Stomach (tissue), 9 donors: ENCODE measurements around the gene SLC35F3. TPM values are rescaled to one million over a fixed set of nuclear protein-coding genes. Genes with fewer than 3 reads are reported as not detected.

ENCODE experiments used
- DNase-seq, 2 donors: peaks; one replicate each; pipeline versions ENCODE4 v3.0.0 to v3.0.0-alpha.2; 2013 to 2019
- H3K27ac ChIP-seq, 5 donors: fragments of 200-600 bp in 4 of 5; sonication (generic) in 4 of 5; one replicate each; pipeline ENCODE4 v1.5.1; 2013 to 2019; ENCODE audit warnings: mild to moderate bottlenecking in 1 of 5, moderate library complexity in 1 of 5
- H3K27me3 ChIP-seq, 3 donors: fragments of 200-600 bp; sonication (generic); one replicate each; pipeline ENCODE4 v1.5.1; 2017 to 2019; ENCODE audit warnings: mixed run types in 1 of 3
- H3K36me3 ChIP-seq, 4 donors: fragments of 200-600 bp; sonication (generic); 1 replicate in 3 of 4; 2 replicates in 1 of 4; pipeline ENCODE4 v1.5.1; 2016 to 2019
- H3K4me1 ChIP-seq, 4 donors: fragments of 200-600 bp; sonication (generic); one replicate each; pipeline ENCODE4 v1.5.1; 2016 to 2019
- H3K4me3 ChIP-seq, 4 donors: fragments of 200-600 bp; sonication (generic) in 3 of 4; one replicate each; pipeline ENCODE4 v1.5.1; 2016 to 2019; ENCODE audit warnings: mild to moderate bottlenecking in 1 of 4
- H3K9me3 ChIP-seq, 4 donors: fragments of 200-600 bp; sonication (generic); one replicate each; pipeline ENCODE4 v1.5.1; 2016 to 2019
- EP300 ChIP-seq: sonication (generic); formaldehyde crosslinking; IDR thresholded peaks from one replicate; pipeline ENCODE4 v1.6.1; 2017; ENCODE audit warnings: antibody characterized with exemption
- POLR2A ChIP-seq, 4 donors: fragments of 450-650 bp; IDR thresholded peaks; one replicate each; pipeline ENCODE4 v1.6.1; 2016; ENCODE audit warnings: antibody characterized with exemption in 4 of 4, control low read depth in 2 of 4, mild to moderate bottlenecking in 1 of 4, moderate library complexity in 1 of 4
- POLR2AphosphoS5 ChIP-seq, 3 donors: sonication (generic); formaldehyde crosslinking; IDR thresholded peaks; one replicate each; pipeline ENCODE4 v1.6.1; 2016; ENCODE audit warnings: antibody characterized with exemption in 3 of 3
- WGBS, 5 donors: extraction: QIAGEN DNeasy Blood & Tissue Kit in 3 of 5; methylation state at CpG; one replicate each; pipeline versions ENCODE4 v1.1.5 to v1.1.7; 2013 to 2018; 5-methylcytosine and 5-hydroxymethylcytosine counted together
- intact Hi-C: fragments of 100-400 bp; cut with DNase I; formaldehyde crosslinking; loops from one replicate; pipeline ENCODE4 v1.15.1; 2023; ENCODE audit warnings: low total_unique reads
- polyA plus RNA-seq, 3 donors: library from polyadenylated mRNA; stranded (reverse); fragments of 200-250 nt; gene quantifications; one replicate each; pipeline ENCODE4 v1.2.3, GENCODE V29; 2013
- total RNA-seq, 5 donors: library from RNA; depleted of rRNA; stranded (reverse); fragments of >200 nt; gene quantifications; one replicate each; pipeline versions ENCODE4 v1.1.0 to v1.2.3, GENCODE V29; 2014 to 2016
- TF ChIP-seq, protein P1 (sequence below), 7 experiments: fragments of 450-650 bp in 4 of 7; fragments of 200-600 bp in 3 of 7; sonication (generic) in 3 of 7; IDR thresholded peaks; one replicate each; pipeline ENCODE4 v1.5.1; 2016 to 2019; ENCODE audit warnings: antibody characterized with exemption in 7 of 7, control low read depth in 2 of 7, mild to moderate bottlenecking in 1 of 7
- donor health status: healthy with polysubstance abuse.
- donor health status: Bipolar disorder and iron deficiency.
- donor health status: healthy.

Gene SLC35F3
- total and polyA plus RNA-seq, 8 donors: under 0.01 to 1.5 (median 0.59) TPM; not detected in 2

DNA sequence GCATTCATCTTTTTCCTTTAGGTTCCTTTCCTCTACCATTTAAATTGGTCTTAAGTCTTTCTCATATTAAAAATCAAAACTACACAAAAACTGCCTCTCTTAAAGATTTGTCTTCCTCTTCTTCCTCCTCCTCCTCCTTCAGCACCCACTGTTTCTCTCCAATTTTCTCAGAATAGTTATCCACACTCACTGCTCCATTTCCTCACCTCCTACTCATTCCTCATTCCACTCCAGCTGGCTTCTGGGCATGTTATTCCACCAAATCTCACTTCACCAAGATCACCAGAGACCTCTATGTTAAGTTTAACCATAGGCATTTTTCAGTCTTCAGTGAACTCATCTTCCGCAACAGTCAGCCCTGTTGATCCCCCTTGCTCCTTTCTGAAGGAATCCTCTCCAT lies 173.7 kb downstream of the SLC35F3 start:
- TF ChIP-seq, protein P1, sequence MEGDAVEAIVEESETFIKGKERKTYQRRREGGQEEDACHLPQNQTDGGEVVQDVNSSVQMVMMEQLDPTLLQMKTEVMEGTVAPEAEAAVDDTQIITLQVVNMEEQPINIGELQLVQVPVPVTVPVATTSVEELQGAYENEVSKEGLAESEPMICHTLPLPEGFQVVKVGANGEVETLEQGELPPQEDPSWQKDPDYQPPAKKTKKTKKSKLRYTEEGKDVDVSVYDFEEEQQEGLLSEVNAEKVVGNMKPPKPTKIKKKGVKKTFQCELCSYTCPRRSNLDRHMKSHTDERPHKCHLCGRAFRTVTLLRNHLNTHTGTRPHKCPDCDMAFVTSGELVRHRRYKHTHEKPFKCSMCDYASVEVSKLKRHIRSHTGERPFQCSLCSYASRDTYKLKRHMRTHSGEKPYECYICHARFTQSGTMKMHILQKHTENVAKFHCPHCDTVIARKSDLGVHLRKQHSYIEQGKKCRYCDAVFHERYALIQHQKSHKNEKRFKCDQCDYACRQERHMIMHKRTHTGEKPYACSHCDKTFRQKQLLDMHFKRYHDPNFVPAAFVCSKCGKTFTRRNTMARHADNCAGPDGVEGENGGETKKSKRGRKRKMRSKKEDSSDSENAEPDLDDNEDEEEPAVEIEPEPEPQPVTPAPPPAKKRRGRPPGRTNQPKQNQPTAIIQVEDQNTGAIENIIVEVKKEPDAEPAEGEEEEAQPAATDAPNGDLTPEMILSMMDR (IDR thresholded peaks at IDR 0.05): no peak
- TF ChIP-seq EP300: no peak
- TF ChIP-seq POLR2AphosphoS5 (IDR thresholded peaks at IDR 0.05): no peak
- TF ChIP-seq POLR2A (IDR thresholded peaks at IDR 0.05): no peak
- intact Hi-C loops: no loop called here
- WGBS, 5 donors: 96 to 100% (median 100%) methylated on average over 1 of the region's 1 CpG

DNA sequence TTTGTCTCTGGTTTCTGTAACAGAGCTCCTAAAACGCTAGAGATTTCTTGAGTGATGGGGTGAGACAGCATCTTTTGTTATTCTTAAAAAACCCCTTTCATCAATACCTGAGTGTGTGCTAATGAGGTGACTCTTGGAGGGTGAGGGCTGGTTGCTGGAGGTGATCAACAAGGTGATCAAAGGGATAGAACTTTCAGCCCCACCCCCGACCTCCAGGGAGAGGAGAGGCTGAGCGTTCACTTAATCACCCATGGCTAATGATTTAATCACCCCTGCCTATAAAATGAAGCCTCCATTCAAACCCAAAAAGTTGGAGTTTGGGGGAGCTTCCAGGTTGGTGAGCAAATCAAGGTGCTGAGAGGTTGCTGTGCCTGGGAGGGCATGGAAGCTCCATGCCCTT lies 175.4 kb downstream of the SLC35F3 start:
- no peaks in the 10 kb centered on the region for H3K36me3 ChIP-seq
- whole genome bisulfite sequencing, 5 donors: 18 to 31% (median 25%) methylated on average over 3 of the region's 3 CpGs
- peaks cover 0 to 13% (median 6%) of the 10 kb centered on the region in 3 donors for H3K27me3 ChIP-seq
- DNase-seq: no peak
- H3K9me3 ChIP-seq: peaks cover 0 to 4% (median 0%) of the 10 kb centered on the region in 4 donors
- H3K4me1 ChIP-seq: no peaks in the 10 kb centered on the region
- TF ChIP-seq EP300 (no peak), POLR2AphosphoS5 (IDR thresholded peaks at IDR 0.05) (no peak), POLR2A (IDR thresholded peaks at IDR 0.05) (no peak)
- TF ChIP-seq, protein P1 (IDR thresholded peaks at IDR 0.05): no peak
- no peak overlapping the region for H3K4me3 ChIP-seq
- no peak overlapping the region for H3K27ac ChIP-seq
- intact Hi-C loops: no loop called here

More for the DNA sequence above, 173.7 kb downstream of the SLC35F3 start:
- no peak overlapping the region for H3K4me3 ChIP-seq
- H3K9me3 ChIP-seq: peaks cover 0 to 10% (median 0%) of the 10 kb centered on the region in 4 donors
- no peaks in the 10 kb centered on the region for H3K4me1 ChIP-seq
- H3K36me3 ChIP-seq: no peaks in the 10 kb centered on the region
- H3K27ac ChIP-seq: no peak overlapping the region
- H3K27me3 ChIP-seq: peaks cover 0 to 12% (median 8%) of the 10 kb centered on the region in 3 donors
- no peak for DNase-seq

DNA sequence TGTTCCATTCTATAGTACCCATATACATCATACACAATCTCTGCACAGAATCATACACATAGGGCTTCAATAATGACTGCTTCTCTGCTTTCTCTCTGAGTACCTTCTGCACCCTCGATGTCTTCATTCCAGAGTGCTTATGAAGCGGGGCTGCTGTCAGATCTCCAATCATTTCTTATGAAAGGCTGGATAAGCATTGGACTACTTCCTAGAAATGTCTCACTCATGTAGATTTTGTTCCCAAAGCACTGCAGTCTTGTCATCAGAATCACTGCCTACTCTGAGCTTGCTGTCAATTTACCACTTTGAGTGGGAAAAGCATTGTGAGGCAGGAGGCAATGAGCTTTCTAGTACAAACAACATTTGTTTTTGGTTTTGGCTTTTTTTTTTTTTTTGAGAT lies 179.0 kb downstream of the SLC35F3 start:
- no peak overlapping the region for H3K4me3 ChIP-seq
- intact Hi-C loops: no loop called here
- TF ChIP-seq, protein P1 (IDR thresholded peaks at IDR 0.05): no peak
- TF ChIP-seq POLR2A (IDR thresholded peaks at IDR 0.05) (no peak), POLR2AphosphoS5 (IDR thresholded peaks at IDR 0.05) (no peak), EP300 (no peak)
- WGBS, 5 donors: 70 to 89% (median 79%) methylated on average over 2 of the region's 2 CpGs
- no peaks in the 10 kb centered on the region for H3K4me1 ChIP-seq
- H3K9me3 ChIP-seq: no peaks in the 10 kb centered on the region
- H3K27me3 ChIP-seq: peaks cover 0 to 42% (median 4%) of the 10 kb centered on the region in 3 donors
- no peak for DNase-seq
- no peaks in the 10 kb centered on the region for H3K36me3 ChIP-seq
- H3K27ac ChIP-seq: no peak overlapping the region

DNA sequence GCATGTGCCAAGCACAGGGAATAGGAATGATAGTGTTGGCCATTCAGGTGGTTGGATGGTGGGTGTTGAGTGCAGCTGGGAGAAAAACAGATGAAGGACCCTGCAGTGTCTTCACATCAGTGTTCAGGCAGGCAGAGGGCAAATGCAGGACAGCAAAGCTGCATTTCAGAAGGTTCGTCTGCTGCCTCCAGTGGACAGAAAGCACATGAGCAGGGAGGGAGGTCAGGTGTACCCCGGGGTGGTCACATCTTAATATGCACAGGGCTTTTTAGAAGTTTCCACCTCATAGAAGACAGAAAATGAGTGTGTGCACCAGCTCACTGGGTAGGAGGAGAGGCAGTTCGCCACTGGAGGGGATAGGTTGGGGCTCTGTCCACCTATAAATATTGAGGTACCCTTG lies 184.9 kb downstream of the SLC35F3 start:
- intact Hi-C loops: no loop called here
- WGBS, 5 donors: 66 to 73% (median 71%) methylated on average over 3 of the region's 3 CpGs
- Histone ChIP-seq H3K36me3 (no peaks in the 10 kb centered on the region), H3K4me1 (peaks cover 0 to 18% (median 10%) of the 10 kb centered on the region in 4 donors), H3K27me3 (peaks cover 4 to 66% (median 9%) of the 10 kb centered on the region in 3 donors), H3K4me3 (no peak overlapping the region), H3K9me3 (peaks cover 0 to 19% (median 13%) of the 10 kb centered on the region in 4 donors), H3K27ac (no peak overlapping the region)
- DNase-seq: no peak
- TF ChIP-seq POLR2AphosphoS5 (IDR thresholded peaks at IDR 0.05) (no peak), POLR2A (IDR thresholded peaks at IDR 0.05) (no peak), EP300 (no peak)
- TF ChIP-seq, protein P1 (IDR thresholded peaks at IDR 0.05): no peak
